Measurements from ENCODE around the gene CIT.
"Not testable (repeated sequence)": the region's sequence is repeated elsewhere in the genome, so short reads cannot be mapped to it uniquely, and the experiment has no call there.

CIT gene

DNA sequence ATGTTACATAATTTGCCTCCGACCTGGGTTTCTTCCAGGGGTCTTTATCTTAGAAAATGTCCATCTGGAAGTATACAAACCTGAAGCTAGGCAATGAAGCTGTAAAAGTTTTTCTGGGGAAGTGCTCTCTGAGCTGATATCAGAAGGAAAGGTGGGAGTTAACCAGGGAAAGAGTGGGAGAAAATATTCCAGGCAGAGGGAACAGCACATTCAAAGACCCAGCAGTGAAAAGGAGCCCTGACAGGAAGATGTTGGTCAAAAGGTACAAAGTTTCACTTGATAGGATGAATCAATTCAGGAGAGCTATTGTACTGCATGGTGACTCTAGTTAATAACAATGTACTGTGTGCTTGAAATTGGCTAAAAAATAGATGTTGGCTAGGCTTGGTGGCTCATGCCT is 17.8 kb upstream of the CIT start:
- intact Hi-C loops (cut with DNase I; ENCODE audit: low total_unique reads): no loop called here
- Histone ChIP-seq H3K4me3 (no peak overlapping the region), H3K4me1 (no peaks in the 10 kb centered on the region), H3K27ac (no peak overlapping the region), H3K27me3 (peaks cover 0 to 2% of the 10 kb centered on the region in 2 donors), H3K9me3 (peaks cover 0 to 6% (median 0%) of the 10 kb centered on the region in 3 donors), H3K36me3 (no peaks in the 10 kb centered on the region)
- TF ChIP-seq, protein P1, sequence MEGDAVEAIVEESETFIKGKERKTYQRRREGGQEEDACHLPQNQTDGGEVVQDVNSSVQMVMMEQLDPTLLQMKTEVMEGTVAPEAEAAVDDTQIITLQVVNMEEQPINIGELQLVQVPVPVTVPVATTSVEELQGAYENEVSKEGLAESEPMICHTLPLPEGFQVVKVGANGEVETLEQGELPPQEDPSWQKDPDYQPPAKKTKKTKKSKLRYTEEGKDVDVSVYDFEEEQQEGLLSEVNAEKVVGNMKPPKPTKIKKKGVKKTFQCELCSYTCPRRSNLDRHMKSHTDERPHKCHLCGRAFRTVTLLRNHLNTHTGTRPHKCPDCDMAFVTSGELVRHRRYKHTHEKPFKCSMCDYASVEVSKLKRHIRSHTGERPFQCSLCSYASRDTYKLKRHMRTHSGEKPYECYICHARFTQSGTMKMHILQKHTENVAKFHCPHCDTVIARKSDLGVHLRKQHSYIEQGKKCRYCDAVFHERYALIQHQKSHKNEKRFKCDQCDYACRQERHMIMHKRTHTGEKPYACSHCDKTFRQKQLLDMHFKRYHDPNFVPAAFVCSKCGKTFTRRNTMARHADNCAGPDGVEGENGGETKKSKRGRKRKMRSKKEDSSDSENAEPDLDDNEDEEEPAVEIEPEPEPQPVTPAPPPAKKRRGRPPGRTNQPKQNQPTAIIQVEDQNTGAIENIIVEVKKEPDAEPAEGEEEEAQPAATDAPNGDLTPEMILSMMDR (IDR thresholded peaks at IDR 0.05): no peak
- DNase-seq: no peak

DNA sequence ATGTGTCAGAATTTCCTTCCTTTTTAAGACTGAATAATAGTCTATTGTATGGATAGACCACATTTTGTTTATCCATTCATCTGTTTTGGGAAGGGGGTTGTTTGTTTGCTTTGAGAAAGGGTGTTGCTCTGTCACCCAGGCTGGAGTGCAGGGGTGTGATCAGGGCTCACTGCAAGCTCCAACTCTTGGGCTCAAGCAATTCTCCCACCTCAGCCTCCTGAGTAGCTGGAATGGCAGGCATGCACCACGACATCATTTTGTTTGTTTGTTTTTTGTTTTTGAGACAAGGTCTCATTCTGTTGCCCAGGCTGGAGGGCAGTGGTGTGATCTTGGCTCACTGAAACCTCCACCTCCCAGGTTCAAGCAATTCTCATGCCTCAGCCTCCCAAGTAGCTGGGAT is 15.5 kb upstream of the CIT start:
- H3K4me3 ChIP-seq; H3K9me3 ChIP-seq; H3K36me3 ChIP-seq; H3K27me3 ChIP-seq; intact Hi-C loops (cut with DNase I; ENCODE audit: low total_unique reads); DNase-seq; H3K27ac ChIP-seq; H3K4me1 ChIP-seq: not testable (repeated sequence)

DNA sequence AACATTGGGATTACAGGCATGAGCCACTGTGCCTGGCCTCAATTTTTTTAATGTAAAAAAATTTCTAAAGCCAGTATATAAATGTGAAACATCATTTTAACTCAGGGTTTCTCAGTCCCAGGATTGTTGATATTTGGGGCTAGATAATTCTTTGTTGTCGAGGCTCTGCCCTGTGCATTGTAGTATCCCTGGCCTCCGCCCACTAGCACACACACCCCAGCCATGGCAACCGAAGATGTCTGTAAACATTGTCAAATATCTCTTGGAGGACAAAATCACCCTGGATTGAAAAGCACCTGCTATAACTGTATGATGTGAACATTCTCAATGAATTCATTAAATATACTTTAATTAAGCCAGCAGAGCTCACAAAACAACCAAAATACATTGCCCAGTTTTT is 8.4 kb upstream of the CIT start:
- TF ChIP-seq, protein P1 (IDR thresholded peaks at IDR 0.05): no peak
- H3K36me3 ChIP-seq: no peaks in the 10 kb centered on the region
- intact Hi-C loops (cut with DNase I; ENCODE audit: low total_unique reads): no loop called here
- no peak overlapping the region for H3K4me3 ChIP-seq
- H3K27me3 ChIP-seq: no peaks in the 10 kb centered on the region
- no peak for DNase-seq
- no peaks in the 10 kb centered on the region for H3K4me1 ChIP-seq
- H3K9me3 ChIP-seq: no peaks in the 10 kb centered on the region
- no peak overlapping the region for H3K27ac ChIP-seq

DNA sequence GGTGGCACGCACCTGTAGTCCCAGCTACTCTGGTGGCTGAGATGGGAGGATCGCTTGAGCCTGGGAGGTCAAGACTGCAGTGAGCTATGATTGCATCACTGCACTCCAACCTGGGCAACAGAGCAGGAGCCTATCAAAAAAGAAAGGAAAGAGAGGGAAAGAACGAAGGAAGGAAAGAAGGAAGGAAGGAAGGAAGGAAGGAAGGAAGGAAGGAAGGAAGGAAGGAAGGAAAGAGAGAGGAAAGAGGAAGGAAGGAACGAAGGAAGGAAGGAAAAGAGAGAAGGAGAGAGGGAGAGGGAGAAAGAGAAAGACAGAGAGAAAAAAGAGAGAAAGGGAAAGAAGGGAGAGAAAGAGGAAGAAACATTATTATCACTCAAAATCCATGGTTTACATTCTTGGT is 6.7 kb upstream of the CIT start:
- DNase-seq; H3K27ac ChIP-seq; H3K36me3 ChIP-seq; H3K27me3 ChIP-seq; H3K9me3 ChIP-seq; H3K4me3 ChIP-seq; intact Hi-C loops (cut with DNase I; ENCODE audit: low total_unique reads); H3K4me1 ChIP-seq: not testable (repeated sequence)

DNA sequence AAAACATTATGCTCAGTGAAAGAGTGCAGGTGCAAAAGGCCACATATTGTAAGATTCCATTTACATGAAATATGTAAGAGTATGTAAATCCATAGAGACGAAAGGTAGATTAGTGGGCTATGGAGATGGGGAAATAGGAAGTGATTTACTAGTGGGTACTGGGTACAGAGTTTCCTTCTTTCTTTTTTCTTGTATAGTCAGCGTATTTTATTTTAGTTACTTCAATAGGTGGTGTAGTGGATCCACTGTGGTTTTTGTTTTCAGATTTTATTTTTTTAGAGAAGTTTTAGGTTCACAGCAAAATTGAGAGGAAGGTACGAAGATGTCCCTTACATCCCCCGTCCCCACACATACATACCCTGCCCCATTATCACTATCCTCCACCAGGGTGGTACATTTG is 6.1 kb upstream of the CIT start:
- no peaks in the 10 kb centered on the region for H3K4me1 ChIP-seq
- intact Hi-C loops (cut with DNase I; ENCODE audit: low total_unique reads): no loop called here
- no peaks in the 10 kb centered on the region for H3K27me3 ChIP-seq
- no peak overlapping the region for H3K4me3 ChIP-seq
- DNase-seq: no peak
- no peak overlapping the region for H3K27ac ChIP-seq
- H3K9me3 ChIP-seq: no peaks in the 10 kb centered on the region
- TF ChIP-seq, protein P1 (IDR thresholded peaks at IDR 0.05): no peak
- no peaks in the 10 kb centered on the region for H3K36me3 ChIP-seq

DNA sequence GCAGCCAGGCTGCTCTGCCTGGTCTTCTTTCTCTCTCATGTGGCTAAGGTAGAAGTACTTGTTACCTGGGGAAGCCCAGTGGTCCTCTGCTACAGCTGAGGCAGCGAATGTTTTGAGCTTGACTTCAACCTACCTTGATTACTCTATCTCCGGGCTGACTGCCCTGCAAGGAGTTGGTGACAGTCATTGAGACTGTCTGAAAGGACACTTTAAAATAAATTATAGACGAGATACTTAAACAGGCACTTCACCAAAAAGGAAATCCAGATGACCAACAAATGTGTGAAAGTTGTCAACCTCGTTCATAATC is 474 bp upstream of the CIT start:
- no peaks in the 10 kb centered on the region for H3K36me3 ChIP-seq
- peak overlapping the region; percentile 66 for H3K4me3 ChIP-seq
- H3K4me1 ChIP-seq: peaks cover 0 to 15% (median 9%) of the 10 kb centered on the region in 4 donors
- no peak overlapping the region for H3K27ac ChIP-seq
- no peaks in the 10 kb centered on the region for H3K27me3 ChIP-seq
- intact Hi-C loops (cut with DNase I; ENCODE audit: low total_unique reads): no loop called here
- TF ChIP-seq, protein P1 (IDR thresholded peaks at IDR 0.05): no peak
- no peak for DNase-seq
- H3K9me3 ChIP-seq: no peaks in the 10 kb centered on the region

DNA sequence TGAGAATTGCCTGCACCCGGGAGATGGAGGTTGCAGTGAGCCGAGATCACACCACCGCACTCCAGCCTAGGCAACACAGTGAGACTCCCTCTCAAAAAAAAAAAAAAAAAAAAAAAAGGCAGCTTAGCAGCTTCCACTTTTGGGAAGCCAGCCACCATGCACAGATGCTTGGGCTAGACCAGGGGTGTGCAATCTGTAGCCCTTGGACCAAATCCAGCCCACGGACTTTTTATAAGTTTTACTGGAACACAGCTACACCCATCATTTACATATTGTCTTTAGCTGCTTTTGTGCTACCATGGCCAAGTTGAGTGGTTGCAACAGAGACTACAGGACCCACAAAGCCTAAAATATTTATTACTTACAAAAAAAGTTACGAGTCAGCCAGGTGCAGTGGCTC is 6.7 kb downstream of the CIT start:
- no peak overlapping the region for H3K27ac ChIP-seq
- no peaks in the 10 kb centered on the region for H3K36me3 ChIP-seq
- TF ChIP-seq, protein P1 (IDR thresholded peaks at IDR 0.05): no peak
- no peak overlapping the region for H3K4me3 ChIP-seq
- no peaks in the 10 kb centered on the region for H3K9me3 ChIP-seq
- H3K4me1 ChIP-seq: no peaks in the 10 kb centered on the region
- DNase-seq: no peak
- intact Hi-C loops (cut with DNase I; ENCODE audit: low total_unique reads): no loop called here
- H3K27me3 ChIP-seq: no peaks in the 10 kb centered on the region
